HCT116 (cell line): Measurements from ENCODE around the gene TUBD1. TPM values are rescaled to one million over a fixed set of nuclear protein-coding genes. Genes with fewer than 3 reads are reported as not detected.

Experiments used
- ATAC-seq: fragments of 200-7000 bp; cut with Tn5 transposase; 2 replicates; pipeline ENCODE4 v1.9.1; 2020; ENCODE audit warnings: mild to moderate bottlenecking, moderate library complexity
- BruUV-seq: library from RNA; stranded (reverse); fragments of 400-500 nt; replicated peaks from 2 replicates; lab custom pipeline; 2021; lab: Mats Ljungman, UMichigan
- CTCF ChIA-PET: fragments of 300-600 bp; sonication (Branson Sonifier 250); formaldehyde crosslinking; loops from one replicate; lab custom pipeline; 2021; ENCODE audit warnings: antibody characterized with exemption; lab: Charles Lee
- POLR2A ChIA-PET: fragments of 300-600, 350-600 bp; sonication (Branson Sonifier 250); formaldehyde crosslinking; loops from one replicate; lab custom pipeline; 2021; ENCODE audit warnings: antibody characterized with exemption; lab: Charles Lee
- RAD21 ChIA-PET, 2 experiments: fragments of 300-600 bp; sonication (Branson Sonifier 250); formaldehyde crosslinking; loops; one replicate each; lab custom pipeline; 2023; ENCODE audit warnings: low total read pairs in 2 of 2; ENCODE audit not compliant: uncharacterized antibody in 2 of 2, unreplicated experiment in 2 of 2, low non-redundant PET in 1 of 2; lab: Charles Lee
- DNase-seq: peaks from one replicate; pipeline ENCODE4 v3.0.0-alpha.2; 2010; ENCODE audit warnings: low read depth, low spot score
- H2AFZ ChIP-seq: fragments of 200-600 bp; shearing (Covaris generic), sonication (generic); 2 replicates; pipeline ENCODE4 v1.6.1; 2017; ENCODE audit warnings: low read depth, mixed run types, mixed read lengths, antibody characterized with exemption, low read length; ENCODE audit not compliant: poor library complexity, severe bottlenecking
- H3K27ac ChIP-seq: 2 replicates; pipeline ENCODE4 v1.5.1; 2012; ENCODE audit warnings: low read depth, low read length
- H3K27me3 ChIP-seq: fragments of 200-600 bp; sonication (generic); 2 replicates; pipeline ENCODE4 v1.6.1; 2016; ENCODE audit warnings: mixed run types, low read length, mixed read lengths; ENCODE audit not compliant: insufficient read depth
- H3K36me3 ChIP-seq, 2 experiments: fragments of 200-500 bp in 1 of 2; fragments of 200-600 bp in 1 of 2; sonication (Bioruptor generic) in 1 of 2; sonication (generic) in 1 of 2; 2 replicates each; pipeline versions ENCODE4 v1.5.1 to v1.6.1; 2014 to 2016; ENCODE audit warnings: low read length in 2 of 2, inconsistent platforms in 1 of 2, mixed read lengths in 1 of 2, mixed run types in 1 of 2; ENCODE audit not compliant: insufficient read depth in 2 of 2, control insufficient read depth in 1 of 2
- H3K4me1 ChIP-seq, 2 experiments: fragments of 200-600 bp in 1 of 2; sonication (generic) in 1 of 2; 2 replicates each; pipeline versions ENCODE4 v1.5.1 to v1.6.1; 2012 to 2017; ENCODE audit warnings: low read length in 2 of 2, inconsistent platforms in 1 of 2, mild to moderate bottlenecking in 1 of 2, mixed read lengths in 1 of 2, mixed run types in 1 of 2, moderate library complexity in 1 of 2; ENCODE audit not compliant: insufficient read depth in 2 of 2, control insufficient read depth in 1 of 2
- H3K4me2 ChIP-seq: fragments of 200-600 bp; sonication (generic); 2 replicates; pipeline ENCODE4 v1.6.1; 2017; ENCODE audit warnings: mixed run types, low read length, mixed read lengths
- H3K4me3 ChIP-seq, 2 experiments: fragments of 200-600 bp in 1 of 2; sonication (generic) in 1 of 2; replicated peaks in 1 of 2; 2 replicates each; pipeline ENCODE4 v1.5.1; 2011 to 2016; ENCODE audit warnings: low read length in 2 of 2, control low read depth in 1 of 2, low read depth in 1 of 2, mild to moderate bottlenecking in 1 of 2, mixed read lengths in 1 of 2, mixed run types in 1 of 2
- H3K79me2 ChIP-seq: fragments of 200-600 bp; sonication (generic); 2 replicates; pipeline ENCODE4 v1.6.1; 2017; ENCODE audit warnings: mild to moderate bottlenecking, mixed run types, low read length, moderate library complexity, mixed read lengths; ENCODE audit not compliant: insufficient read depth
- H3K9ac ChIP-seq: fragments of 200-600 bp; sonication (generic); 2 replicates; pipeline ENCODE4 v1.6.1; 2016; ENCODE audit warnings: low read length, mixed read lengths
- H3K9me2 ChIP-seq: fragments of 200-600 bp; sonication (generic), shearing (Covaris generic); 2 replicates; pipeline ENCODE4 v1.6.1; 2017; ENCODE audit warnings: mixed run types, mild to moderate bottlenecking, moderate library complexity; ENCODE audit not compliant: insufficient read depth
- H3K9me3 ChIP-seq, 2 experiments: fragments of 200-500 bp in 1 of 2; fragments of 200-600 bp in 1 of 2; sonication (Bioruptor generic) in 1 of 2; sonication (generic) in 1 of 2; 2 replicates each; pipeline ENCODE4 v1.6.1; 2014 to 2017; ENCODE audit warnings: low read length in 2 of 2, mixed read lengths in 2 of 2, inconsistent platforms in 1 of 2, low read depth in 1 of 2, mild to moderate bottlenecking in 1 of 2, mixed run types in 1 of 2, moderate library complexity in 1 of 2; ENCODE audit not compliant: control insufficient read depth in 1 of 2, insufficient read depth in 1 of 2
- H4K20me1 ChIP-seq: fragments of 200-600 bp; sonication (generic), shearing (Covaris generic); 2 replicates; pipeline ENCODE4 v1.6.1; 2017; ENCODE audit warnings: mixed run types, mild to moderate bottlenecking, moderate library complexity; ENCODE audit not compliant: insufficient read depth
- CBX3 ChIP-seq: IDR thresholded peaks from 2 replicates; pipeline ENCODE4 v1.6.1; 2012; ENCODE audit warnings: low read depth
- CEBPB ChIP-seq: IDR thresholded peaks from 2 replicates; pipeline ENCODE4 v1.6.1; 2012; ENCODE audit warnings: low read depth
- EGR1 ChIP-seq: IDR thresholded peaks from 2 replicates; pipeline ENCODE4 v1.6.1; 2012; ENCODE audit warnings: low read depth
- ELF1 ChIP-seq: IDR thresholded peaks from 2 replicates; pipeline ENCODE4 v1.6.1; 2012; ENCODE audit warnings: low read depth, borderline replicate concordance
- EZH2 ChIP-seq: fragments of 200-600 bp; sonication (generic); IDR thresholded peaks from 2 replicates; pipeline ENCODE4 v1.6.1; 2017; ENCODE audit warnings: antibody characterized with exemption, mixed run types
- FOSL1 ChIP-seq: IDR thresholded peaks from 2 replicates; pipeline ENCODE4 v1.6.1; 2012; ENCODE audit warnings: low read depth
- JUND ChIP-seq: IDR thresholded peaks from 2 replicates; pipeline ENCODE4 v1.6.1; 2012
- MAX ChIP-seq: IDR thresholded peaks from 2 replicates; pipeline ENCODE4 v1.6.1; 2012
- POLR2A ChIP-seq: IDR thresholded peaks from 2 replicates; pipeline ENCODE4 v1.7.0; 2011; ENCODE audit warnings: borderline replicate concordance; ENCODE audit not compliant: insufficient read depth, insufficient read length; ENCODE audit errors: extremely low read depth
- POLR2AphosphoS5 ChIP-seq: IDR thresholded peaks from 2 replicates; pipeline ENCODE4 v1.6.1; 2011; ENCODE audit warnings: mild to moderate bottlenecking, low read depth, low read length, moderate library complexity
- SIN3A ChIP-seq: IDR thresholded peaks from 2 replicates; pipeline ENCODE4 v1.6.1; 2012; ENCODE audit warnings: low read depth
- SP1 ChIP-seq: IDR thresholded peaks from 2 replicates; pipeline ENCODE4 v1.6.1; 2012; ENCODE audit warnings: low read depth
- SRF ChIP-seq: IDR thresholded peaks from 2 replicates; pipeline ENCODE4 v1.6.1; 2012; ENCODE audit warnings: low read depth
- TCF7L2 ChIP-seq: IDR thresholded peaks from 2 replicates; pipeline ENCODE4 v1.7.0; 2011; ENCODE audit warnings: borderline replicate concordance, inconsistent platforms; ENCODE audit not compliant: insufficient read depth, insufficient read length; ENCODE audit errors: extremely low read depth
- YY1 ChIP-seq: IDR thresholded peaks from 2 replicates; pipeline ENCODE4 v1.6.1; 2011; ENCODE audit warnings: low read length, low read depth, moderate library complexity, mild to moderate bottlenecking; ENCODE audit not compliant: insufficient replicate concordance; ENCODE audit errors: extremely low read depth
- ZNF274 ChIP-seq: fragments of 200-500 bp; sonication (Bioruptor generic); IDR thresholded peaks from 2 replicates; pipeline ENCODE4 v1.6.1; 2014; ENCODE audit warnings: mild to moderate bottlenecking, low read depth, low read length, inconsistent platforms
- intact Hi-C: fragments of 100-400 bp; cut with micrococcal nuclease; formaldehyde crosslinking; loops from 2 replicates; pipeline ENCODE4 v1.10.0; 2022
- total RNA-seq: library from RNA; stranded (reverse); gene quantifications from one replicate; pipeline ENCODE4 v1.2.1, GENCODE V29; 2021; ENCODE audit not compliant: unreplicated experiment
- TF ChIP-seq, protein P1 (sequence below): IDR thresholded peaks from 2 replicates; pipeline ENCODE4 v1.6.1; 2012

TUBD1 gene
- total RNA-seq, 1 experiment from 2014 or later: 13.0 TPM

DNA sequence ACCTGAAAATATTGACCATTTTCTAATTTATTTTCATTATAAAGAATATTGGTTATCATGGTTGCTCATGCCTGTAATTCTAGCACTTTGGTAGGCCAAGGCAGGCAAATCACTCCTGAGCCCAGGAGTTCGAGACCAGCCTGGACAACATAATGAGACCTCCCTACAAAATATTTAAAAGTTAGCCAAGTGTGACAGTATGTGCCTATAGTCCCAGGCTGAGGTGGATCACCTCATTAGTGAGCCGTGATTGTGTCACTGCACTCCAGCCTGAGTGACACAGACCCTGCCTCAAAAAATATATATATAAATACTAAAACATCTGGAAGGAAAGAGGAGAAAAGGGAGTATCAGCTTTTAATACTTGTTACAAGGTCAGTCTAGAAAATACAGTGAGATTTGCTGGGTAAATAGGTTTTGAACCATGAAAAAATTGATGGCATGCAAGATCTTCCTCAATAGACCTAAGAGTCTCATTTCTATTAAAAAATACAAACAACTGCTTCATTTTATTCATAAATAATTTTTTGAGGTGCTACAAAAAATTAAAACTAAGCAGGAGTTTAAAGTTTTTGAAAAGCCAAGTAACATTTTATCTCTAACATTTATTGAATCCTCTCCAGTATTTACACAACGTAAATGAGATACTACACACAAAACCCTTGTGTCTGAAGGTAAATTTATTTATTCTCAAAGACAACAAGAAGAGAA lies 47.7 kb downstream of the TUBD1 start:
- H3K9ac ChIP-seq: peak overlapping the region; percentile 92
- H4K20me1 ChIP-seq: peaks cover 6% of the 10 kb centered on the region; the same call in 1 of the 2 replicates
- H2AFZ ChIP-seq: no peak overlapping the region
- H3K4me3 ChIP-seq: peak overlapping the region in 1 of 2 experiments; percentile 32; a peak in 2 of 4 replicates
- peaks cover 9 to 12% of the 10 kb centered on the region in 2 experiments for H3K36me3 ChIP-seq
- RAD21 ChIA-PET: interaction anchor here in 1 of 2 experiments (0.7 kb wide), 1 partner anchor 82 kb away, joined by 3 read pairs; no protein-coding TSS in a partner anchor
- intact Hi-C loops: no loop called here
- DNase-seq: no peak
- CTCF ChIA-PET: interaction anchor here (0.9 to 2.7 kb wide), 4 partner anchors 14 to 96 kb away, joined by 3 to 20 read pairs (median 6); no protein-coding TSS in a partner anchor
- peaks cover 81 to 98% of the 10 kb centered on the region in 2 experiments for H3K4me1 ChIP-seq
- peak overlapping the region; percentile 68 for H3K4me2 ChIP-seq
- peaks cover 14% of the 10 kb centered on the region for H3K79me2 ChIP-seq
- ATAC-seq: no peak
- peak overlapping the region; percentile 97 for H3K27ac ChIP-seq
- no peaks in the 10 kb centered on the region for H3K9me3 ChIP-seq
- POLR2A ChIA-PET: interaction anchor here (0.7 to 15.2 kb wide), 9 partner anchors 13 to 573 kb away, joined by 3 to 443 read pairs (median 4); partner anchors contain the start of genes PTRH2 and VMP1
- TF ChIP-seq SP1 (no peak), POLR2AphosphoS5 (0 out of 2 replicates have a peak, but pooled peaks have one; percentile 24)
- no TSS peak for BruUV-seq
- H3K27me3 ChIP-seq: no peaks in the 10 kb centered on the region
- H3K9me2 ChIP-seq: no peaks in the 10 kb centered on the region

DNA sequence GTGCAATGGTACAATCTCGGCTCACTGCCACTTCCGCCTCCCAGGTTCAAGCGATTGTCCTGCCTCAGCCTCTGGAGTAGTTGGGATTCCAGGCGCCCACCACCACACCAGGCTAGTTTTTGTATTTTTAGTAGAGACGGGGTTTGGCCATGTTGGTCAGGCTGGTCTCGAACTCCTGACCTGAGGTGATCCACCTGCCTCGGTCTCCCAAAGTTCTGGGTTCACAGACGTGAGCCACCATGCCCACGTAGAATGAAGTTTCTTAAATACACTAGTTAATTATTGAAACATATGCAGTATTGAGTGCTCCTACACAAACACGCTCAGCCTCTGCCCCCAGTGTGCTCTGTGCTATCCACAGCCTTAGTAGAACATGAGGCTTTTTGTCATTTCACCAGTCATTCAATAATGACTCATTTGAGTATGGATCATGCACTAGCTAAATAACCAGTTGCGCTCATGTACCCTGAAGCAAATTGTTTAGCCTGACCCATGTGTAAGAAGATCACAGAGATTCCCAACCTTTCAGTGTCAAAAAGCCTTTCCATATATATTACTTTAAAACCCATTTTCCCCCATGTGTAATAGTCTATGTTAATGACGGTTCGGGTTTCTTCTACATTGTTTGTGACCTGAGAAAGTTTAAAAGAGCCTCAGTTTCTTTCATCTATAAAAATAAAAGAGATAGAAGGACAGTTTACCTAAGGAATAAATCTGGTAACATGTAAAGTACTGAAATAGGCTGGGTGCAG lies 49.7 kb downstream of the TUBD1 start:
- intact Hi-C loops: loop anchor here (1.0 kb wide), 2 partner anchors 57 to 90 kb away; no protein-coding TSS in a partner anchor
- Histone ChIP-seq H4K20me1 (peaks cover 12% of the 10 kb centered on the region; the same call in 1 of the 2 replicates), H2AFZ (no peak overlapping the region), H3K9me3 (no peaks in the 10 kb centered on the region), H3K4me2 (peak overlapping the region; percentile 68), H3K4me3 (no peak overlapping the region), H3K4me1 (peaks cover 62 to 89% of the 10 kb centered on the region in 2 experiments), H3K79me2 (peaks cover 34% of the 10 kb centered on the region), H3K9ac (peak overlapping the region; percentile 92), H3K27me3 (no peaks in the 10 kb centered on the region), H3K27ac (peak overlapping the region; percentile 97), H3K36me3 (peaks cover 22 to 31% of the 10 kb centered on the region in 2 experiments), H3K9me2 (no peaks in the 10 kb centered on the region)
- CTCF ChIA-PET: interaction anchor here (0.5 to 4.1 kb wide), 4 partner anchors 16 to 97 kb away, joined by 3 to 40 read pairs (median 4); no protein-coding TSS in a partner anchor
- RAD21 ChIA-PET: interaction anchor here (0.5 to 0.9 kb wide), 7 partner anchors 56 to 136 kb away, joined by 3 to 4 read pairs (median 4); partner anchors contain the start of genes PTRH2 (in 1 of the 2) and VMP1 (in 1 of the 2)
- peak; percentile 96 for DNase-seq
- ATAC-seq: peak; percentile 56
- BruUV-seq: no TSS peak
- POLR2A ChIA-PET: interaction anchor here (0.7 to 15.2 kb wide), 12 partner anchors 10 to 136 kb away, joined by 3 to 443 read pairs (median 7); partner anchors contain the start of genes PTRH2 and VMP1
- TF ChIP-seq TCF7L2 (no peak), CBX3 (no peak), SRF (no peak), SIN3A (no peak), SP1 (no peak), CEBPB (no peak), ZNF274 (no peak), ELF1 (no peak), EGR1 (no peak), FOSL1 (no peak), YY1 (peak; percentile 43), MAX (no peak), JUND (no peak), POLR2A (peak; percentile 97), POLR2AphosphoS5 (peak; percentile 87), EZH2 (no peak)
- TF ChIP-seq, protein P1, sequence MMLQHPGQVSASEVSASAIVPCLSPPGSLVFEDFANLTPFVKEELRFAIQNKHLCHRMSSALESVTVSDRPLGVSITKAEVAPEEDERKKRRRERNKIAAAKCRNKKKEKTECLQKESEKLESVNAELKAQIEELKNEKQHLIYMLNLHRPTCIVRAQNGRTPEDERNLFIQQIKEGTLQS: no peak
